ENCODE measurements around the gene RET.

GRCh38 chr10:43079856-43080255 lies 3.0 kb downstream of the RET start:
- TF ChIP-seq CTCF (IDR thresholded peaks at IDR 0.05; ENCODE audit: low read depth, low read length): no peak
- TF ChIP-seq, protein P1, sequence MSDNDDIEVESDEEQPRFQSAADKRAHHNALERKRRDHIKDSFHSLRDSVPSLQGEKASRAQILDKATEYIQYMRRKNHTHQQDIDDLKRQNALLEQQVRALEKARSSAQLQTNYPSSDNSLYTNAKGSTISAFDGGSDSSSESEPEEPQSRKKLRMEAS (IDR thresholded peaks at IDR 0.05; ENCODE audit: low read depth, low read length): no peak

Data from NB4 (cell line).